Parathyroid adenoma (tissue), 2 donors: ENCODE measurements around the gene DHRS12.
A peak's percentile ranks its signal among the peaks of the same experiment; 100 is the strongest.

Experiments used
- H2AFZ ChIP-seq: fragments of 300-600 bp; sonication (generic); one replicate; pipeline ENCODE4 v1.7.0; 2017; ENCODE audit warnings: antibody characterized with exemption, mild to moderate bottlenecking
- H3K27ac ChIP-seq: fragments of 300-600 bp; sonication (generic); one replicate; pipeline ENCODE4 v1.7.0; 2017
- H3K27me3 ChIP-seq: fragments of 300-600 bp; sonication (generic); one replicate; pipeline ENCODE4 v1.7.0; 2017; ENCODE audit warnings: low read length; ENCODE audit not compliant: control insufficient read depth, insufficient read depth
- H3K36me3 ChIP-seq: fragments of 300-600 bp; sonication (generic); one replicate; pipeline ENCODE4 v1.7.0; 2017; ENCODE audit warnings: low read length; ENCODE audit not compliant: control insufficient read depth, insufficient read depth
- H3K4me1 ChIP-seq: fragments of 300-600 bp; sonication (generic); one replicate; pipeline ENCODE4 v1.7.0; 2017; ENCODE audit warnings: control low read depth
- H3K4me2 ChIP-seq: fragments of 300-600 bp; sonication (generic); one replicate; pipeline ENCODE4 v1.7.0; 2017; ENCODE audit warnings: low read length
- H3K4me3 ChIP-seq: fragments of 300-600 bp; sonication (generic); one replicate; pipeline ENCODE4 v1.7.0; 2017; ENCODE audit warnings: low read depth, low read length
- H3K79me2 ChIP-seq: fragments of 300-600 bp; sonication (generic); one replicate; pipeline ENCODE4 v1.7.0; 2017; ENCODE audit warnings: control low read depth
- H3K9ac ChIP-seq: fragments of 300-600 bp; sonication (generic); one replicate; pipeline ENCODE4 v1.7.0; 2017; ENCODE audit warnings: mild to moderate bottlenecking
- H3K9me3 ChIP-seq: fragments of 300-600 bp; sonication (generic); one replicate; pipeline ENCODE4 v1.7.0; 2017; ENCODE audit warnings: low read length; ENCODE audit not compliant: control insufficient read depth
- CTCF ChIP-seq: fragments of 300-600 bp; sonication (generic); IDR thresholded peaks from one replicate; pipeline ENCODE4 v1.7.0; 2017; ENCODE audit warnings: antibody characterized with exemption, mild to moderate bottlenecking
- donor health status: primary hyperparathyroidism.

Gene DHRS12

GRCh38 chr13:51808811-51809210, 4.8 kb upstream of the DHRS12 start:
- no peaks in the 10 kb centered on the region for H3K27me3 ChIP-seq
- H3K4me2 ChIP-seq: no peak overlapping the region
- H3K36me3 ChIP-seq: no peaks in the 10 kb centered on the region
- no peaks in the 10 kb centered on the region for H3K9me3 ChIP-seq
- H3K79me2 ChIP-seq: no peaks in the 10 kb centered on the region
- H3K9ac ChIP-seq: no peak overlapping the region
- TF ChIP-seq CTCF: no peak
- no peak overlapping the region for H3K4me3 ChIP-seq
- no peak overlapping the region for H2AFZ ChIP-seq
- H3K4me1 ChIP-seq: no peaks in the 10 kb centered on the region
- no peak overlapping the region for H3K27ac ChIP-seq

- TF ChIP-seq CTCF: no peak
Observed at GRCh38 chr13:51807041-51807440, 3.1 kb upstream of the DHRS12 start.

GRCh38 chr13:51806566-51806965, 2.6 kb upstream of the DHRS12 start:
- Histone ChIP-seq H3K9me3 (no peaks in the 10 kb centered on the region), H3K79me2 (no peaks in the 10 kb centered on the region), H3K27ac (peak overlapping the region; percentile 24), H3K4me2 (no peak overlapping the region), H2AFZ (no peak overlapping the region), H3K4me1 (peaks cover 12% of the 10 kb centered on the region), H3K36me3 (no peaks in the 10 kb centered on the region), H3K27me3 (no peaks in the 10 kb centered on the region), H3K4me3 (no peak overlapping the region), H3K9ac (no peak overlapping the region)
- no peak for TF ChIP-seq CTCF

More at GRCh38 chr13:51807041-51807440, 3.1 kb upstream of the DHRS12 start:
- no peak overlapping the region for H3K4me3 ChIP-seq
- no peaks in the 10 kb centered on the region for H3K27me3 ChIP-seq
- H3K9me3 ChIP-seq: no peaks in the 10 kb centered on the region
- H2AFZ ChIP-seq: no peak overlapping the region
- no peak overlapping the region for H3K9ac ChIP-seq
- H3K4me2 ChIP-seq: no peak overlapping the region
- H3K79me2 ChIP-seq: no peaks in the 10 kb centered on the region
- H3K36me3 ChIP-seq: no peaks in the 10 kb centered on the region
- H3K4me1 ChIP-seq: peaks cover 9% of the 10 kb centered on the region
- no peak overlapping the region for H3K27ac ChIP-seq

- H3K4me3 ChIP-seq: no peak overlapping the region
- H3K27me3 ChIP-seq: no peaks in the 10 kb centered on the region
- no peak for TF ChIP-seq CTCF
- H3K36me3 ChIP-seq: no peaks in the 10 kb centered on the region
- no peaks in the 10 kb centered on the region for H3K9me3 ChIP-seq
- no peak overlapping the region for H2AFZ ChIP-seq
- peak overlapping the region; percentile 24 for H3K27ac ChIP-seq
- H3K4me1 ChIP-seq: peaks cover 19% of the 10 kb centered on the region
- no peaks in the 10 kb centered on the region for H3K79me2 ChIP-seq
- H3K4me2 ChIP-seq: no peak overlapping the region
- no peak overlapping the region for H3K9ac ChIP-seq
Observed at GRCh38 chr13:51805925-51806324, 2.0 kb upstream of the DHRS12 start.

GRCh38 chr13:51805313-51805712, 1.4 kb upstream of the DHRS12 start:
- Histone ChIP-seq H3K27me3 (no peaks in the 10 kb centered on the region), H3K79me2 (no peaks in the 10 kb centered on the region), H2AFZ (no peak overlapping the region), H3K9ac (no peak overlapping the region), H3K4me2 (peak overlapping the region; percentile 90), H3K4me3 (peak overlapping the region; percentile 93), H3K4me1 (peaks cover 20% of the 10 kb centered on the region), H3K9me3 (no peaks in the 10 kb centered on the region), H3K36me3 (no peaks in the 10 kb centered on the region), H3K27ac (no peak overlapping the region)
- no peak for TF ChIP-seq CTCF
